Activated naive CD4-positive, alpha-beta T cell treated with anti-CD3 and anti-CD28 coated beads, Interleukin-2, amount 50 U/mL, for 24 hours (primary cell): ENCODE measurements around the gene TICRR.

Source experiments
- H3K27ac Mint-ChIP-seq: one replicate; pipeline ENCODE4 v1.8.0; 2021; ENCODE audit warnings: mild to moderate bottlenecking, mixed read lengths
- H3K27me3 Mint-ChIP-seq: one replicate; pipeline ENCODE4 v1.8.0; 2021; ENCODE audit warnings: mixed read lengths
- H3K36me3 Mint-ChIP-seq: one replicate; pipeline ENCODE4 v1.8.0; 2021; ENCODE audit warnings: mixed read lengths
- H3K4me1 Mint-ChIP-seq: one replicate; pipeline ENCODE4 v1.8.0; 2021; ENCODE audit warnings: mixed read lengths
- H3K4me3 Mint-ChIP-seq: one replicate; pipeline ENCODE4 v1.8.0; 2021; ENCODE audit warnings: mild to moderate bottlenecking, mixed read lengths
- H3K9me3 Mint-ChIP-seq: one replicate; pipeline ENCODE4 v1.8.0; 2021; ENCODE audit warnings: mixed read lengths

The TICRR gene

DNA sequence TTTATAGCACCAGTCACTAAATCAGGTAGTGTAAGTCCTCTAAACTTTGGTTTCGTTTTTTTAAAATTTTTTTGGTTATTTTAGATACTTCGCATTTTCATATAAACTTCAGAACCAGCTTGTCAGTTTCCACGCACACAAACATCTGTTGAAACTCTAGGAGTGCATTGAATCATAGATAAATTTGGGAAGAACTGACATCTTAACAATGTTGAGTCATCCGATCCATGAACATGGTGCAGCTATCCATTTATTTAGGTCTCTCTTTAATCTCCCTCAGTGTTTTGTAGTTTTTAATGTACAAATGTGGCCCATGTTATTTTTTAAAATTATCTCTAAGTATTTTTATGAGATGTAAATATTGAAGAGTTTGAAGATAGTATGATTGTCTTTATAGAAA is 17.7 kb downstream of the TICRR start:
- no peaks in the 10 kb centered on the region for H3K9me3 Mint-ChIP-seq
- H3K4me3 Mint-ChIP-seq = no peak overlapping the region
- no peaks in the 10 kb centered on the region for H3K27me3 Mint-ChIP-seq
- H3K36me3 Mint-ChIP-seq = no peaks in the 10 kb centered on the region
- H3K4me1 Mint-ChIP-seq = no peaks in the 10 kb centered on the region
- H3K27ac Mint-ChIP-seq = no peak overlapping the region

DNA sequence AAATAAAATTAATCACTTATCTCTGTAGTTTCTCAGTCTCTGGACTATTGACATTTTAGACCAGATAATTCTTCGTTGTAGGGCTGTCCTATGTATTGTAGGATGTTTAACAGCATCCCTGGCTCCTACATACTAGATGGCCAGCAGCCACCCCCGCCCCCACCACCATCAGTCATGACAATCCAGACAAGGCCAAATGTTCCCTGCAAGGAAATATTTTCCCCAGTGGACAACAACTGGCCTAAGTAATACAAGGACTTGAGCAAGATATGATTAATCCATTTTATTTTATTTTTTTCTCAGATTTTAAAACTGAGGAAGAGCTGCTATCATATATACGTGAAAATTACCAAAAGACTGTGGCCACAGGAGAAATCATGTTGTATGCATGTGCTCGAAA is 23.8 kb downstream of the TICRR start:
- H3K4me3 Mint-ChIP-seq = no peak overlapping the region
- no peaks in the 10 kb centered on the region for H3K36me3 Mint-ChIP-seq
- no peaks in the 10 kb centered on the region for H3K9me3 Mint-ChIP-seq
- H3K27me3 Mint-ChIP-seq = no peaks in the 10 kb centered on the region
- no peak overlapping the region for H3K27ac Mint-ChIP-seq
- no peaks in the 10 kb centered on the region for H3K4me1 Mint-ChIP-seq

DNA sequence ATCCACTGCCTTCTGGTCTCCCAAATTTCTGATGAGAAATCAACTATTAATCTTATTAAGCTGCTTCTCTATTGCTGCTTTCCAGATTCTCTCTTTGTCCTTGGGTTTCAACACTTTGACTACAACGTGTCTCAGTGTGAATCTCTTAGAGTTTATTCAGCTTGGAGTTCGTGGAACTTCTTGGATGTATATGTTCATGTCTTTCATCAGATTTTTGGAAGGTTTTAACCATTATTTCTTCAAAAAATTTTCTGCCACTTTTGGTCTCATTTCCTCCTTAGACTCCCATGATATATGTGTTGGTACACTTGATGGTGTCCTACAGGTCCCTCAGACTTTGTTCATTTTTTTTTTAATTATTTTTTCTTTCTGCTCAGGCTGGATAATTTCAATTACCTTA is 36.0 kb downstream of the TICRR start:
- Mint-ChIP-seq H3K4me3 (no peak overlapping the region), H3K9me3 (peaks cover 11% of the 10 kb centered on the region), H3K27me3 (no peaks in the 10 kb centered on the region), H3K36me3 (peaks cover 10% of the 10 kb centered on the region), H3K4me1 (no peaks in the 10 kb centered on the region), H3K27ac (no peak overlapping the region)

DNA sequence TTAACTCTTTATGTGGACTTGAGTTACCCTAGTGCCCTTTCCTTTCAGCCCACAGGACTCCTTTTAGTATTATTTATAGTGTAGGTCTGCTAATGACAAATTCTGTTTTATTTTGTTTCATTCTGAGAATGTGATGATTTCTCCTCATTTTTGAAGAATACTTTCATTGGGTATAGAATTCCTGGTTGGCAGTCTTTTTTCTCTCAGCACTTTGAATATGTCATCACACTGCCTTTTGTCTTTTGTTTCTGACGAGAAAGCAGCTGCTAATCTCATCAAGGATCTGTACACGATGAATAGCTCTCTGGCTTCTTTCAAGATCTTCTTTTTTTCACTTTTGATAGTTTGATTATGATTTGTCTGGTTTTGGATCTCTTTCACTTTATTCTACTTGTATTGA is 37.8 kb downstream of the TICRR start:
- H3K36me3 Mint-ChIP-seq = peaks cover 10% of the 10 kb centered on the region

DNA sequence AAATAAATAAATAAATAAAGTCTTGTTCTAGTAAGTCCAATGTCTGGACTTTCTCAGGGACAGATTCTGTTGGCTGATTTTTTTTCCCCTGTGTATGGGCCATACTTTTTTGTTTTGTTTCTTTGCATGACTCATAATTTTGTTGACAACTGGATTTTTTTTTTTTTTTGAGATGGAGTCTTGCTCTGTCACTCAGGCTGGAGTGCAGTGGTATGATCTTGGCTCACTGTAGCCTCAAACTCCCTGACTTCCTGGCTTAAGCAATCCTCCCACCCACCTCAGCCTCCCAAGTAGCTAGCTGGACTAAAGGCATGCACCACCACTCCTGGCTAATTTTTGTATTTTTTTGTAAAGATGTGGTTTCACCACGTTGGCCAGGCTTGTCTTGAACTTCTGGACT is 38.9 kb downstream of the TICRR start:
- Mint-ChIP-seq H3K4me1 (no peaks in the 10 kb centered on the region), H3K27me3 (no peaks in the 10 kb centered on the region), H3K27ac (no peak overlapping the region), H3K4me3 (no peak overlapping the region), H3K9me3 (peaks cover 11% of the 10 kb centered on the region), H3K36me3 (peaks cover 10% of the 10 kb centered on the region)

More for the DNA sequence above, 37.8 kb downstream of the TICRR start:
- no peak overlapping the region for H3K27ac Mint-ChIP-seq
- no peak overlapping the region for H3K4me3 Mint-ChIP-seq
- no peaks in the 10 kb centered on the region for H3K27me3 Mint-ChIP-seq
- H3K9me3 Mint-ChIP-seq = peaks cover 11% of the 10 kb centered on the region
- no peaks in the 10 kb centered on the region for H3K4me1 Mint-ChIP-seq

DNA sequence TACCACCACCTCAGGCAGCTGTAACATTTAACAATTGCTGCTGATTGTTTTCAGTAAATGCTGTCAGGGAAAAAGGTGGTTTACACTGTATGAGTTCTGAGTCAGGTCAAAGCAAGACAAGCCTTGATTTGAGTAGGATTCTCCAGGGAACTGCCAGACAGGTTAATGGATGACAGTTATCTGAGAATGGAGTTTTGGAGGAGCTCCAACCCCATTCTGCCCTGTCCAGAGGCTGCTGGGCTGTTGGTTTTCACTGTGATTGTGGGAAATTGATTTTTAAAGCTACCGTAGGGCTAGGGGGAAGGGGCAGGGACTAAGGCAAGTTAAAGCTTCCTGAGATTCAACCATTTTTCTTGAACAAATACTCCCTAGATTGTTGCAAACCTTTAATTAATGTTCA is 39.9 kb downstream of the TICRR start:
- Mint-ChIP-seq H3K4me3 (no peak overlapping the region), H3K36me3 (peaks cover 10% of the 10 kb centered on the region), H3K27ac (no peak overlapping the region), H3K4me1 (no peaks in the 10 kb centered on the region), H3K27me3 (no peaks in the 10 kb centered on the region), H3K9me3 (peaks cover 11% of the 10 kb centered on the region)

DNA sequence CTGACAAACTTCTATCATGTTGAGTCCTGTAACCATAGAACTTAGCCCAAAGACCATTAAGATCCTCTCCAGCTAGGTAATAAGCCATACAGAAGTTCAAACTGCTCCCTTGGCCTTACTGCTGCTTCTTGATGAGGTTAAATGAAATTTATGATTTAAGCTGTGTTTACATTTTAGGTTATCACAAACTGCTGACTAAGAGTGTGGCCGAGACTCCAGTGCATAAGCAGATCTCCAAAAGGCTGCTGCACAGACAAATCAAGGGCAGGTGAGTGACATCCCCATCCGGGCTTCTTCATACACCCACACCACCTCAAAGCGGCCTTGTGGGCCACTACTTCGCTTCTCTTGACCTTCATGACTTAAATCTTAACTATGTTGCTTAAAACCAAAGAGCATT is 41.0 kb downstream of the TICRR start:
- Mint-ChIP-seq H3K9me3 (peaks cover 11% of the 10 kb centered on the region), H3K27me3 (no peaks in the 10 kb centered on the region), H3K36me3 (peaks cover 10% of the 10 kb centered on the region), H3K4me1 (no peaks in the 10 kb centered on the region), H3K27ac (no peak overlapping the region), H3K4me3 (no peak overlapping the region)

DNA sequence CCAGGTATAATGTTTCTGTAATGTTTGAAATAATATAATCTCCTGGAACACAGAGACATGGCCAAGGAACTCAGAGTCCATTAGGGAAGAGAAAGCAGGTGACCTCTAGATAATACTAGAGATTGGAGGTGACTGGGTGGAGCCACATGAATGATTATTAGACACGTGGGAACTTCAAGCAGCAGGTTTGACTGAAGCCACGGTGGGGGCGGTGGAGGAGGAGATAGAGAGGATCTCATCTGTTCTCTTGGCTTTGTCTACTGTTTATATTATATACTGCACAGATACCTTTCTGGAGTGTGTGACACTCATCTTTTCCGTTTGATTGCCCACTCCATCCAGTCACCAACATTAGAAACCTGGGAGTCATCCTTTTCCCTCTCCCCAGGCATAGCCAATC is 46.3 kb downstream of the TICRR start:
- no peaks in the 10 kb centered on the region for H3K27me3 Mint-ChIP-seq
- no peaks in the 10 kb centered on the region for H3K36me3 Mint-ChIP-seq
- H3K27ac Mint-ChIP-seq = no peak overlapping the region
- no peaks in the 10 kb centered on the region for H3K4me1 Mint-ChIP-seq
- no peak overlapping the region for H3K4me3 Mint-ChIP-seq
- no peaks in the 10 kb centered on the region for H3K9me3 Mint-ChIP-seq

DNA sequence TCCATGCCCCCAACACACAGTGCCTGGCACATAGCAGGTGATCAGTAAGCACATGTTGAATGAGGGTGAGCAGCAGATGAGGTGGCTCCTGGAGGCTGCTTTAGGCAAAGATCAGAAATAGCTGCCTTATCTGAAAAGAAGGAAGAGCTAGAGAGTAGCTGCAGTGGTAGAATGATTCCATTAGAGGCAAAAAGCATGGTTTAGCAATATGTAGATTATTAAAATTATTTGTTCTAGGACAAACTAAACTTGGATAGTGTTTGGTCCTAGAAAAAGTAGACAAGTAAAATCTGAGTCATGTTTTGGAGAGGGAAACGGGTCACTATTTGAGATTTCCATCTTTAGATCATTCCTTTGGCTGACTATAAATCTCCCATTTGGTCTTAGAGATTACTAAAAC is 47.9 kb downstream of the TICRR start:
- Mint-ChIP-seq H3K4me1 (no peaks in the 10 kb centered on the region), H3K9me3 (no peaks in the 10 kb centered on the region), H3K27ac (no peak overlapping the region), H3K36me3 (no peaks in the 10 kb centered on the region), H3K27me3 (no peaks in the 10 kb centered on the region), H3K4me3 (no peak overlapping the region)

DNA sequence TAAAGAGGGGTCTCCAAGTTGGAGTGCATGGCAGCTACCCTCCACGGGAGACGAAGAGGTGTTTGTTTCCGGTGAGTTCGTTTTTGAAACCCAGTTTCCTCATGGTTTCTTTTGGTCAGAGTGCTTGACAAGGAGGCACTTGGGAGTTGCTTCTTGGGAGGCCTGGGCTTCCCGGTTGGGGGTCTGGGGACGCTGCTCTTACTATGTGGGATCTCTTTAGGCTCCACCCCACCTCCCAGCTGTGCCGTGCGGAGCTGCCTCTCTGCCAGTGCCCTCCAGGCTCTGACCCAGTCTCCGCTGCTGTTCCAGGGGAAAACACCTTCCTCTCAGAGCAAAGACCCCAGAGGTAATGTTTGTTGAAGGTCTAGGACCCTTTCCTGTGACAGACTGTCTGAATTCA is 50.4 kb downstream of the TICRR start:
- Mint-ChIP-seq H3K9me3 (no peaks in the 10 kb centered on the region), H3K27ac (no peak overlapping the region), H3K36me3 (peaks cover 2% of the 10 kb centered on the region), H3K4me1 (no peaks in the 10 kb centered on the region), H3K27me3 (no peaks in the 10 kb centered on the region), H3K4me3 (no peak overlapping the region)

DNA sequence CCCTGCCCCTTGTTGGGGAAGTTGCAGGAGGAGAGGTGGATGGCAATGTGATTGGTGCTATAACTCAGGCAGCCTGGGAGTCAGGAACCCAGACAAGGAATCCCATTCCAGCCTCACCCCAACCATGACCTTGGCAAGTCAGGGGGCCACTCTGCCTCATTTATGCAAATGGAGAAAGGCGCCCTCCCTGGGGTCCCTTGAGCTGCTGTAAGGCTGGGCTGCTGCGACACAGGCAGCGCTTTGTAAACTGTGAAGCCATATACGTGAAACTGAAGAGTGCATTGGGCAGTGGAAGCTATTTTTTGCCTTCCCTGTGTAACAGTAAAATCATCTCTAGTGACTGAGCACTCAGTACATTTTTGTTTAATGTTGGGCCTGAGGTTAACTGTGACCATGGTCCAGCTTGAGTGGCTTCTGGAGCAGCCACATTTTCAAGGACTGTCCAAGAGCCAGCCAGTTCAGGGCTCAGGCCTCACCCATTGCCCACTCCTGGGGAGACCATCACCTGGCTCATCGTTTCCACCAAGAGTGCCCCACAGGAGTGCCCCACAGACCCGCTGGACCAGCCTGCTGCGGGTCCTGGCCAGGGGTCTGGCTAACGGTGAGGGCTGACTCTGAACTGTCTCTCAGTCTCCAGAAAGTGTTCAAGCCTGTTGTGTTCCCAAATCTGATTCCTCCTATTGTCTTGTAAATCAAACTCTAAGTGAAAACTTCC is 52.1 kb downstream of the TICRR start:
- Mint-ChIP-seq H3K9me3 (no peaks in the 10 kb centered on the region), H3K27me3 (no peaks in the 10 kb centered on the region), H3K36me3 (peaks cover 2% of the 10 kb centered on the region), H3K27ac (no peak overlapping the region), H3K4me1 (no peaks in the 10 kb centered on the region), H3K4me3 (no peak overlapping the region)

DNA sequence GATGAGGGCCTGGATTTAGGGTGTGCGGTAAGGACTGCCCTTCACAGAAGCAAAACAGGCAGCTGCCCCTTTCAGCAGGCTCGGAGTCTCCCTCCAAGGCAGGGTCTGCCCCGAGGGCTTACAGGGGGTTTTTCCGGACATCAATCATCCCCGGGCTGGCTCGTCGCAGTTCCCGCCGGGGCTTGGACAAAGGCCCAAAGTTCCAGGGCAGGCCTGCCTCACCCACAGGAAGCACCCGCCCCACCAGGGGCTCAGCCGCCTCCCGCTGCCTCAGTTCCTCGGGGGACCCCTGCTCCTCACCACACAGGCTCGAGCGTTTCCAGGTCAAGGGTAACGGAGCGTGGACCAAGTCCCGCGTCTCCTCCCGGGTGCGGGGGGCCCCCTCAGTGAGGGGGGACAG is 53.0 kb downstream of the TICRR start:
- no peak overlapping the region for H3K4me3 Mint-ChIP-seq
- H3K27me3 Mint-ChIP-seq = no peaks in the 10 kb centered on the region
- peaks cover 2% of the 10 kb centered on the region for H3K36me3 Mint-ChIP-seq
- no peaks in the 10 kb centered on the region for H3K9me3 Mint-ChIP-seq
- no peak overlapping the region for H3K27ac Mint-ChIP-seq
- H3K4me1 Mint-ChIP-seq = no peaks in the 10 kb centered on the region

DNA sequence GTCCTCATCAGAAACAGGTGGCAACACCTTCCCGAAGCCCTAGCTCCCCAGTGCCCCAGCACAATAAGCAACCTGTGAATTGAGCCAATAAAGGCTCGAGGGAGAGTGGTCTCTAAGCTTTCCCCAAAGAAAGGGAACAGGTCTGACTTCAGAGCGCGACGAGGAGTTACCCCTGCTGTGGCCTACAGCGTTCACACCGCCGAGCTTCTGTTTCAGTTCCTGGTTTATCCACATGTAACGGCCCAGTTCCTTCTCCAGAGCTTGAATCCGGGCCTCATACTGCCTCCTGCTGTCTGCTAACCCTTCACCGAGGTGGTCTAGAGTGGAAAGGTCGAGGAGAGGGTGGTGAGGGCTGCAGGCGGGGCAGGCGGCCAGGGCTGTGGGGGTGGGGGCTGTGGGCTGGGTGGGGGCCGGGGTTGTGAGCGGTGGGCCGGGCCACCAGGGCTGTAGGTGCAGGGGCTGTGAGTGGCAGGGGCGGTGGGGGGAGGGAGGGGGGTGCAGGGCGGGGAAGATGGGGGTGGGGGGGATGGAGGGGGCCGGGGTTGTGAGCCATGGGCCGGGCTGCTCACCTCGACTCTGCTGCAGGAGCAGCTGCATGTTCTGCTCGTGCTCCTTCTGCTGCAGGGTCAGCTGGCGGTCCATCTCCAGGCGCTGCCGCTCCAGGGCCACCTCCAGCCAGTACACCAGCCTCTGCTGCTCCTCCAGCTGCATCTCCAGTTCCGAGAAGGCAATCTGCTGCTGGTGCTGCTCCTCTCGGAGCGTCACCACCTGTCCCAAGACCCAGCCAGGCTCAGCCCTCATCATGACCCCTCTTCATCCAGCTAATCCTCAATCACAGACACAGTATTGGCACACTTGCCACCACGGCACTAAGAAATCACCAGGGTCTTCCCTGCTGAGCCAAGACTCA is 53.8 kb downstream of the TICRR start:
- no peaks in the 10 kb centered on the region for H3K4me1 Mint-ChIP-seq
- H3K27me3 Mint-ChIP-seq = no peaks in the 10 kb centered on the region
- no peak overlapping the region for H3K27ac Mint-ChIP-seq
- H3K4me3 Mint-ChIP-seq = no peak overlapping the region
- peaks cover 2% of the 10 kb centered on the region for H3K36me3 Mint-ChIP-seq
- no peaks in the 10 kb centered on the region for H3K9me3 Mint-ChIP-seq

DNA sequence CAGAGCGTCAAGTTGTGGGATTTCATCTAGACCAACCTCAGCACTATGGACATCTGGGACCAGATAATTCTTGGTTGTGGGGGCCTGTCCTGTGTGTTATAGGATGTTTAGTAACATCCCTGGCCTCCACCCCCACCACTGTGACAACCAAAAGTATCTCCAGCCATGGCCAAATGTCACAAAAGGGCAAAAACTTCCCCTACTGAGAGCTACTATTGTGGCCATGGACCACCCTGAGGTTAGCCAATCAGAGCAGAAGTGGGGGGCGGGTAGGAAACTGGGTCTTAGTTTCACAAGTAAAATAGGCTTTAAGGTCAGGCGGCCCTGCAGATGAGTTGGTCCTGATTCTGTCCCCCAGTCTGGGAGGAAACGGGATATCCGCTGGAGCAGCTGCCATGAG is 54.6 kb downstream of the TICRR start:
- Mint-ChIP-seq H3K4me3 (no peak overlapping the region), H3K4me1 (no peaks in the 10 kb centered on the region), H3K27me3 (no peaks in the 10 kb centered on the region), H3K9me3 (no peaks in the 10 kb centered on the region), H3K27ac (no peak overlapping the region), H3K36me3 (peaks cover 2% of the 10 kb centered on the region)

DNA sequence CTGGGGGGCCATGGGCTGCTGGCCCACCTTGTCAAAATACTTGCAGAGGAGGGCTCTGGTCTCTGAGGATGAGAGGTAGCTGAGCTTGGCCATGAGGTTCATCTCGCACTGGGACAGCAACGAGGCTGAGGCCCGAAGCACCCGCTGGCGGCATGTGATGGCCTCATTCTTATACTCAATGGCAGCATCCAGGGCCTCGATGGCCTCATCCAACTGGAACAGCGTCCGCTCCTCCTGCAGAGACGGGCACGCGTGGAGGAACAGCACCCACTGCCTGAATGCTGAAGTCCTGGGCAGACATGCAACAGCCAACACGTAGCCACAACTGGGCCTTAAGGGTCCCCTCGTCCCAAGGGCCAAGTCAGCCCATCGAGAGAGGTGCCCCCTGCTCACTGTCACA is 55.0 kb downstream of the TICRR start:
- H3K27ac Mint-ChIP-seq = no peak overlapping the region
- no peaks in the 10 kb centered on the region for H3K9me3 Mint-ChIP-seq
- H3K36me3 Mint-ChIP-seq = peaks cover 3% of the 10 kb centered on the region
- no peak overlapping the region for H3K4me3 Mint-ChIP-seq
- H3K4me1 Mint-ChIP-seq = no peaks in the 10 kb centered on the region
- H3K27me3 Mint-ChIP-seq = no peaks in the 10 kb centered on the region
